Hypothalamus (tissue), 51 donors: ENCODE measurements around the gene KLHL25.
"Not testable (repeated sequence)": the region's sequence is repeated elsewhere in the genome, so short reads cannot be mapped to it uniquely, and the experiment has no call there.

Experiments
- DNase-seq, 51 donors: peaks; one replicate each; lab custom pipeline; 2025; lab: John Stamatoyannopoulos, UW

Gene KLHL25

GRCh38 chr15:85794598-85795336 is at the start of gene KLHL25:
Gene KLHL25 (minus strand): TSS chr15:85794925. CDS start chr15:85769810, 25,115 bp downstream.
- peak; percentile 53 to 97 (median 91) for DNase-seq

DNA sequence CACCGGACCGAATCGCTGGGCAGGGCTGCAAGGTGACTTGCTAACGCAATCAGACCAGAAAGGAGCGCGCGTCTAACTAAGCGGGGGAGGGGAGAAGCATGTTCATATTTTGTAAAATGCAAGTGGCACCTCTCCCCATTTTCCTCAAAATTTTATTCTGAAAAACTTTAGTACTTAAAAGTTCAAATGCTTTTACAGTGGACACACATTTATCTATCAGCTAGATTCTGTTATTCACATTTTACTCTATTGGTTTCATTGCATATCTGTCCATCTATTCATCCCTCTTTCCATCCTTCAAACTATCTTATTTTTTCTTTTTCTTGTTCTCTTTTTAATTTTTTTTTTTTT is 46.1 kb upstream of the KLHL25 start:
- DNase-seq = no peak

DNA sequence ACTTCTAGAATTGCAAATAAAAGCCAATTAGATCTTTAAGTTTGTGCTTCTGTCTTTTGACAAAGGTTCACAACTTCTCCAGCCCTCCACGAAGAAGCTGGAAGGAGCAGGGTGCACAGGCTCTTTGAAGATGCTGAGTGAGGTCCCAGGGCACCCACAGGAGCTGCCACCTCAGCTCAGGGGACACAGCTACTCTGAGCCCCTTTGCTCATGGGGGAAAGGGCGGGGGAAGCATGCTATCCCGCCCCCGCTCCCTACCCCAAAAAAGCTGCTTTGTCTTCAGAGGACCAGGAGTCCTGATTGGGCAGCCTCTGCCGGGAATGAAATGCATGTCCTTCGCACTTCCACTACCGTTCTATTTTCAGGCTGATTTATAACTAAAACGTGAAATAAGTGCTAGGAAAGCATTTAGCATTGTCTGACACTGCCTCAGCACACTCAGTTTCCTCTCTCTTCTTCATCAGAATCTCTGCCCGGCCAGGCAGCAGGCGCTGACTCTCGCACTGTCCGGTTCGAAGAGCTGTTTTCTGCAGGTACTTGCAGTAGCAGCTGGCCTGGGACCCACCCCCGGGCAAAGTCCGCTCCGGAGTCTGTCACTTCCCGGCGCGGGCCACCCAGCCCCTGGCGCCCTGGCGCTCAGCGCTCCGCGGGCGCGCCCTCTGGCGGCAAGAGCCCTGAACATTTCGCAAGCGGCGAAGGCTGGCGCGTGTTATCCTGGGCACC is 45.5 kb upstream of the KLHL25 start:
- peak in 50 of 51 donors; percentile 13 to 81 (median 59) for DNase-seq

DNA sequence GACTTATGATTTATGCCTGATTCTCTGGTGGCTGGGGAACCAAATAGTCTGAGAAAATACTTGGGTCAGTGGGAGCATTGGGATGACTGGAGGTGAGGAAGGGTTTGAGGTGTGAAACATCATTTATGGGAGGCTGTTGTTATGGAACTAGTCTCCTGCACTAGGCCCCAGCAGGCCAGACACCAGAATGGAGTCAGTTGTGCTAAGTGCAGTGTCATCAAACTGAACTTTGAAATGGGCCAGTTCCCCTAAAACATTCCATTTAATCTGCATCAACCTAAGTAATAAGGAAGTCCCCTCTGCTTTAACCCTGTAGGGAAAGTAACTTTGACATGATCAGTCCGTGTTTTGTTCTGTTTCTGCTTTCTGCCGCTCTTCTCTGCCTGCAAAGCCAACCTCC is 44.9 kb upstream of the KLHL25 start:
- DNase-seq = no peak

DNA sequence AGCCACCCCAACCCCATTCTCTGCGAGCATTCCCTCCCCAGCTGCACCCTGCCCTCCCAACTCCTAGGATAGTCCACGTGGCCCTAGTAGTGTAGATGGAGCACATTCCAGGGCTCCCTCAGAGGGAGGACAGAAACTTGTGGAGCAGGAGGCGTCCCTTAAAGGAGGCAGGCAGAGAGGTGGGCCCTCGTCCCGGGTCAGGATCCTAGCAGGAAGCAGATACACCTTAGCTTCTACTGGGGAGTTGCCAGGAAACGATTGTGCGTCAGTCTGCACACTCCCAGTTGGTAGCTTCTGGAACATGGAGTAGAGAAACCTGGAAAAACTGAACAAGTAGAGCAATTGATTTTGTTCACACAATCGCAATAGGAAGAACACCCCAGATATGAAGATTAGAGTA is 43.9 kb upstream of the KLHL25 start:
- DNase-seq = no peak

DNA sequence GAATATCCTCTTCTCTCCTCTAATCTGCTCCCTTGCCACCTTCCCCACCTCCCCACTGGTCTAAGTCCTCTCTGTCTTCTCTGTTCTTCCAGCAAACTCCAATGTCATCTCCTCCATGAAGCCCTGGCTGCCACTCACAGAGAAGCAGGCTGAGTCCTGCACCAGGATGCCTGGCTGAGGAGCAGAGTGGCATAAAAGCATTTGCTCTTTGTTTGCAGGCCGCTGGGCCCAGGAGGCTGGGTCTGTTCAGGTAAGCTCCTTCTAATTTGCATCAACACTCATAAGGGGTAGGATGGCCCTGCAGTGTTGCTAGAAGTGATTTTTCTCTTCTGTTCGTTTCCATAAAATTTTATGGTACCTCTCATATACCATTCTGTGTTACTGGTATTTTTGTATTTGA is 43.2 kb upstream of the KLHL25 start:
- DNase-seq = no peak

GRCh38 chr15:85837011-85837433 is 42.3 kb upstream of the KLHL25 start:
- no peak for DNase-seq

DNA sequence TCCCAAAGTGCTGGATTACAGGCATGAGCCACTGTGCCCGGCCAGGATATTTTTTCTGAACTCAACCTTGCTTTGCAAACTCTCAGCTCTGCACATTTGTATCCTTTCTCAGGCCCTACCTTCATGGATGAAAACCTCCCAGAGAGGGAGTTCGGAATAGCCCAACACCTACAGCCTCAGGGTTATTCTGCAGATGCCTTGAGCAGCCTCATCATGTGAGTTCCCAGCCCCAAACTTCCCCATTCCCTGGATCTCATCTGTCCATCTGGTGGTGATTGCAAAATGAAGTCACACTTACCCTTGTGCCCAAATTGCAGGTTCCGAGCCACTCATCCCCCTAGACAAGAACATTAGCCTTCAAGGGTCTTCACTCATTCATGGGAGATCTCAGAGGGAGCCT is 39.9 kb upstream of the KLHL25 start:
- DNase-seq = no peak

GRCh38 chr15:85832394-85832793 is 37.7 kb upstream of the KLHL25 start:
- no peak for DNase-seq

DNA sequence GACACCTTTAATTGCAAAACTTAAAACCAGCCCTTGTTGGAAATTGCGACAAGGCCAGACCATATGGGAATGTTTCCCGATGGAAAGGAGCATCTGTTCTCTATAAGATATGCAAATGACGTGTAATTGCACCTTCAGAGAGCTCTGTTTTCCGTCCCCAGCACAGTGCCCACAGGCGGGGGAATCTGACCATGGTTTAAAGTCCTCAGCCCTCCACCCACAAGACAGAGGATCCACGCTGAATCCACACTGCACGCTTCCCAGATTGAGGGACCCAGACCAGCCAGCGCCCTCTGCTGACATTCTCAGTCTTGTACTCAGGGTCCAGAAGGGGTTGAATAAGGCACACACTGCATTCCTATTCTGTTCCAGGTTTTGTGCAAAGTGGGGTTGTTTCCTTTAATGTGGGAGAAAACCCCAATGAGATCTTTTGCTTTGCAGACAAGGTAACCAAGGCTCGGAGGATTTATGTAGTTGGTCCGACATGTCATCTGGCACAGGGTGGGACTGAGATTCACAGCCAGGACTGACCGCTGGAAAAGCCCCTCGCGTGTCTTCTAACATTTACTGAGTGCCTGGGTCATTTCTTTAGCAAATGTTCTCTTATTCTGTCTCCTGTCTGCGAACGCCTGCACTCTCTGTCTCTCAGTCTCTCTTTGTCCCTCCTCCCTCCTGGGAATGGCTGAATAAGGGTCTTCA is 36.8 kb upstream of the KLHL25 start:
- peak in 37 of 51 donors; percentile 2 to 69 (median 27) for DNase-seq

GRCh38 chr15:85829754-85830153 is 35.0 kb upstream of the KLHL25 start:
- not testable (repeated sequence) for DNase-seq

DNA sequence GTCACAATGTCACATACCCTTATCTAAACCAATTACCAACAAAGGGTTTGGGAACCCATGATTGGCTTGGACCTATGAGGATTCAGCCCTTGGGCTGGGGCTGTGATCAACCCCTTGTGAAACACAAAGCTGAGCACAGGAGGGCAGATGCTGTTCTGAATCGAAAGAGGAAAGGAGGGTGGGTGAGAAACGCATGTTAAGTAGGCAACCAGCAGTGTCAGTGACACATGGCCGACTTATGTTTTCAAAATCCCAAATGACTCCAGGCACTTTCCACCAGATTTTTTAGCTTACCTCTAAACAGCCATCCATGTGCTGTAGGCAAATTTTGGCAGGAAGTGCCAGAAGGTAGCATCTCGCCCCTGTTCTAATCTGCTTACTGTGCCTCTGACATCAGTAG is 34.1 kb upstream of the KLHL25 start:
- DNase-seq = no peak

GRCh38 chr15:85828126-85828525 is 33.4 kb upstream of the KLHL25 start:
- no peak for DNase-seq

DNA sequence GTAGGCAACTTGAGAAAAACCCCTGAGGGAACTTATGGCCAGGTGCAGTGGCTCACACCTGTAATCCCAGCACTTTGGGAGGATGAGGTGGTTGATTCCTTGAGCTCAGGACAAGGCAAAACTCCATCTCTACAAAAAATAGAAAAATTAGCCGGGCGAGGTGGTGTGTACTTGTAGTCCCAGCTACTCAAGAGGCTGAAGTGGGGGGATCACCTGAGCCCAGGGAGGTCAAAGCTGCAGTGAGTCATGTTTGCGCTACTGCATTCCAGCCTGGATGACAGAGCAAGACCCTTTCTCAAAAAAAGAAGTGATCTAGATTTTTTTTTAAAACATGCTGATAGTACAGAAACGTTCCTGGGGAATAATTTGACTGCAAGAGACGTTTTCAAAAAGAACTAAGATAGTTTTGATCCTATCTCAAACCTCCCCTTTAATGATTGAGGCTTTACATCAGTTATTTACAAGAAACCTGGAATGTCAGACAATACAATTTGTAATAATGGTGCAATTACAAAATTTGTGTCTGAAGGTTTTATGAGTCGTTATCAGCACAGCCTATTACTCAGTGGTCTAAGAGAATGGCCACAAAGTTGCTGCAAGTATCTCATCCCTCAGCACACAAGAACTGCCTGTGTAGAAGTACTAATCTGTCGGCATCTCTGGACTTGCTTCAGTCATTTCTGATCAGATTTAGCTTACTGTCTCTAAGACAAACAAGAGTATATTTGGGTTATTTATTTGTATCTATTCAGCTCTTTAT is 32.2 kb upstream of the KLHL25 start:
- no peak for DNase-seq

DNA sequence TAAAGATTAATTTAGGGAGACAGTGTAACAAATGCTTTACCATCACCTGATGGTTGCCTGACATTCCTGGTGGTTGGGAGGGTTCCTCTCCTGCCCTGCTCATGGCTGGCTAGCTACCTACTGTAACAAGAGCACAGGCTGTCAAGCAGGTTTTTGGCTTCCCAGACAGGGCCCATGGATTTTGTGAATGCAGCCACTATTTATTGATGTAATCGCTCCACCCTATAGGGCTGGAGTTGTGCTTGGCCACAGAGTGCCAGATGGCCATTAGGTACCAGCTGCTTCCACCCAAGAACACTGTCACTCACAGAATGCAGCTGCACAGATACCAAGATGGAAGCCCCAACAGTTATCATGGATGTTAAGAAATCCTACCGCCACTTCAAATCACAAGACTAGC is 31.0 kb upstream of the KLHL25 start:
- DNase-seq = no peak

GRCh38 chr15:85825118-85825517 is 30.4 kb upstream of the KLHL25 start:
- no peak for DNase-seq

- peak in 2 of 51 donors; percentile 9 to 11 for DNase-seq
Observed at GRCh38 chr15:85821545-85821944, 26.8 kb upstream of the KLHL25 start.

GRCh38 chr15:85819938-85820337 is 25.2 kb upstream of the KLHL25 start:
- DNase-seq = no peak

GRCh38 chr15:85813234-85813633 is 18.5 kb upstream of the KLHL25 start:
- DNase-seq = peak in 1 of 51 donors; percentile 15

GRCh38 chr15:85810075-85810474 is 15.3 kb upstream of the KLHL25 start:
- DNase-seq = no peak

- DNase-seq = no peak
Observed at GRCh38 chr15:85805420-85805819, 10.7 kb upstream of the KLHL25 start.
